Testis (tissue), 2 donors: ENCODE measurements around the gene PKNOX2.

Source experiments
- POLR2A ChIP-seq: fragments of 450-650 bp; IDR thresholded peaks from one replicate; pipeline ENCODE4 v1.6.1; 2017; ENCODE audit warnings: antibody characterized with exemption, mild to moderate bottlenecking, moderate library complexity
- TF ChIP-seq, protein P1 (sequence below), 3 experiments: fragments of 450-650 bp in 2 of 3; fragments of 200-600 bp in 1 of 3; sonication (generic) in 1 of 3; IDR thresholded peaks; one replicate each; pipeline ENCODE4 v1.5.1; 2016 to 2019; ENCODE audit warnings: antibody characterized with exemption in 3 of 3, mild to moderate bottlenecking in 2 of 3, moderate library complexity in 1 of 3

DNA sequence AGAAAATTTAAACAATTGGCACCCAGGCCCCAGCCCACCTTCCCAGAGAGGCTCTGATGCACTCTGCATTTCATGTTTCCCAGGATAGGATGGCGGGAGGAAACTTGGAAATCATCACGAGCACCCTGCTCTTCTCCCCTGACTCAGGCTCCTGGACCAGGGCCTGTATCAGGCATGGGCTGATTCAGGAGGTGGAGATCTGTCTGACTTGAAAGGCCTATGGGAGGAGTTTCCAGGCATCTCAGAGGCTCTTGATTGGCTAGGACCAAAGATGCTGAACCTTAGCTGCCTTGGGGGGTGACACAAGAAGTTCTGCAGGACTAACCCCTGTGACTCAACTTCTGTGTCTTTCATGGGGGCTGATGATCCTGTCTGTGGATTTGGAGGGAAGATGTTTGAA lies 106.2 kb downstream of the PKNOX2 start:
- TF ChIP-seq, protein P1, sequence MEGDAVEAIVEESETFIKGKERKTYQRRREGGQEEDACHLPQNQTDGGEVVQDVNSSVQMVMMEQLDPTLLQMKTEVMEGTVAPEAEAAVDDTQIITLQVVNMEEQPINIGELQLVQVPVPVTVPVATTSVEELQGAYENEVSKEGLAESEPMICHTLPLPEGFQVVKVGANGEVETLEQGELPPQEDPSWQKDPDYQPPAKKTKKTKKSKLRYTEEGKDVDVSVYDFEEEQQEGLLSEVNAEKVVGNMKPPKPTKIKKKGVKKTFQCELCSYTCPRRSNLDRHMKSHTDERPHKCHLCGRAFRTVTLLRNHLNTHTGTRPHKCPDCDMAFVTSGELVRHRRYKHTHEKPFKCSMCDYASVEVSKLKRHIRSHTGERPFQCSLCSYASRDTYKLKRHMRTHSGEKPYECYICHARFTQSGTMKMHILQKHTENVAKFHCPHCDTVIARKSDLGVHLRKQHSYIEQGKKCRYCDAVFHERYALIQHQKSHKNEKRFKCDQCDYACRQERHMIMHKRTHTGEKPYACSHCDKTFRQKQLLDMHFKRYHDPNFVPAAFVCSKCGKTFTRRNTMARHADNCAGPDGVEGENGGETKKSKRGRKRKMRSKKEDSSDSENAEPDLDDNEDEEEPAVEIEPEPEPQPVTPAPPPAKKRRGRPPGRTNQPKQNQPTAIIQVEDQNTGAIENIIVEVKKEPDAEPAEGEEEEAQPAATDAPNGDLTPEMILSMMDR (IDR thresholded peaks at IDR 0.05), result no peak
- no peak for TF ChIP-seq POLR2A
